Naive B cell (primary cell): ENCODE measurements around the gene RB1. TPM values are rescaled to one million over a fixed set of nuclear protein-coding genes. Genes with fewer than 3 reads are reported as not detected.
"Not testable (repeated sequence)": the region's sequence is repeated elsewhere in the genome, so short reads cannot be mapped to it uniquely, and the experiment has no call there.

Experiments
- ATAC-seq, 2 donors: fragments of 150-1000 bp; cut with Tn5 transposase; 2 replicates each; pipeline ENCODE4 v1.10.0; 2021; ENCODE audit warnings: low read depth in 2 of 2, mild to moderate bottlenecking in 2 of 2, moderate library complexity in 2 of 2
- DNase-seq: peaks from one replicate; pipeline ENCODE4 v3.0.0; 2022
- H3K27ac Mint-ChIP-seq, 6 donors: one replicate each; pipeline ENCODE4 v1.8.0; 2020 to 2022; ENCODE audit warnings: mild to moderate bottlenecking in 6 of 6, mixed read lengths in 6 of 6, moderate library complexity in 5 of 6, inconsistent platforms in 2 of 6
- H3K27me3 Mint-ChIP-seq, 3 donors: one replicate each; pipeline ENCODE4 v1.8.0; 2021 to 2022; ENCODE audit warnings: mixed read lengths in 3 of 3, mild to moderate bottlenecking in 1 of 3
- H3K36me3 Mint-ChIP-seq, 2 donors: one replicate each; pipeline ENCODE4 v1.8.0; 2020 to 2022; ENCODE audit warnings: mixed read lengths in 2 of 2, inconsistent platforms in 1 of 2, mild to moderate bottlenecking in 1 of 2
- H3K4me1 Mint-ChIP-seq, 3 donors: one replicate each; pipeline ENCODE4 v1.8.0; 2020 to 2022; ENCODE audit warnings: mixed read lengths in 3 of 3, inconsistent platforms in 1 of 3, mild to moderate bottlenecking in 1 of 3, moderate library complexity in 1 of 3
- H3K4me3 Mint-ChIP-seq, 8 donors: one replicate each; pipeline ENCODE4 v1.8.0; 2020 to 2022; ENCODE audit warnings: mild to moderate bottlenecking in 8 of 8, mixed read lengths in 8 of 8, moderate library complexity in 8 of 8, inconsistent platforms in 2 of 8
- H3K9me3 Mint-ChIP-seq, 7 donors: one replicate each; pipeline ENCODE4 v1.8.0; 2020 to 2022; ENCODE audit warnings: mixed read lengths in 7 of 7, mild to moderate bottlenecking in 5 of 7, inconsistent platforms in 2 of 7, moderate library complexity in 1 of 7
- polyA plus RNA-seq, 6 donors: library from polyadenylated mRNA; unstranded; fragments of 300-500 nt; fragmentation: Illumina TruSeq; gene quantifications; one replicate each; pipeline ENCODE4 v1.2.3, GENCODE V29; 2021; ENCODE audit warnings: low read depth in 6 of 6

The RB1 gene
- polyA plus RNA-seq, 6 donors from 2014 or later = 68.0 to 99.7 (median 80.5) TPM

- no peak for ATAC-seq
- Mint-ChIP-seq H3K36me3 (peaks cover 30 to 44% of the 10 kb centered on the region in 2 donors), H3K27me3 (no peaks in the 10 kb centered on the region), H3K9me3 (peaks cover 0 to 23% (median 18%) of the 10 kb centered on the region in 7 donors), H3K4me3 (peak overlapping the region in 4 of 8 donors; percentile 9 to 83 (median 23)), H3K4me1 (peaks cover 36 to 51% (median 41%) of the 10 kb centered on the region in 3 donors), H3K27ac (peak overlapping the region in 2 of 6 donors; percentile 47 to 78)
- DNase-seq = no peak
Observed at GRCh38 chr13:48322294-48322693, 18.7 kb downstream of the RB1 start.

GRCh38 chr13:48333976-48334375, 30.4 kb downstream of the RB1 start:
- no peaks in the 10 kb centered on the region for H3K27me3 Mint-ChIP-seq
- H3K36me3 Mint-ChIP-seq = peaks cover 14 to 27% of the 10 kb centered on the region in 2 donors
- peaks cover 24 to 38% (median 31%) of the 10 kb centered on the region in 3 donors for H3K4me1 Mint-ChIP-seq
- H3K27ac Mint-ChIP-seq = peak overlapping the region in 3 of 6 donors; percentile 8 to 60 (median 58)
- H3K4me3 Mint-ChIP-seq = no peak overlapping the region
- ATAC-seq (no peak), DNase-seq (no peak)
- peaks cover 0 to 8% (median 3%) of the 10 kb centered on the region in 7 donors for H3K9me3 Mint-ChIP-seq

GRCh38 chr13:48334534-48335127, 31.1 kb downstream of the RB1 start:
- ATAC-seq (peak; percentile 69 to 70), DNase-seq (peak; percentile 32)
- no peak overlapping the region for H3K4me3 Mint-ChIP-seq
- peak overlapping the region in 2 of 6 donors; percentile 38 to 58 for H3K27ac Mint-ChIP-seq
- H3K4me1 Mint-ChIP-seq = peaks cover 24 to 38% (median 31%) of the 10 kb centered on the region in 3 donors
- peaks cover 14 to 24% of the 10 kb centered on the region in 2 donors for H3K36me3 Mint-ChIP-seq
- H3K27me3 Mint-ChIP-seq = no peaks in the 10 kb centered on the region
- H3K9me3 Mint-ChIP-seq = peaks cover 0 to 11% (median 3%) of the 10 kb centered on the region in 7 donors

GRCh38 chr13:48339198-48339597, 35.6 kb downstream of the RB1 start:
- Mint-ChIP-seq H3K4me1 (peaks cover 7 to 24% (median 13%) of the 10 kb centered on the region in 3 donors), H3K9me3 (peaks cover 0 to 12% (median 3%) of the 10 kb centered on the region in 7 donors), H3K36me3 (peaks cover 14% of the 10 kb centered on the region in 2 donors)
- H3K4me3 Mint-ChIP-seq, H3K27me3 Mint-ChIP-seq, DNase-seq, ATAC-seq, H3K27ac Mint-ChIP-seq: not testable (repeated sequence)

GRCh38 chr13:48344264-48344663, 40.7 kb downstream of the RB1 start:
- ATAC-seq = no peak
- peak overlapping the region in 1 of 6 donors; percentile 60 for H3K27ac Mint-ChIP-seq
- no peak for DNase-seq
- no peak overlapping the region for H3K4me3 Mint-ChIP-seq
- H3K4me1 Mint-ChIP-seq = peaks cover 0 to 14% (median 4%) of the 10 kb centered on the region in 3 donors
- H3K9me3 Mint-ChIP-seq = peaks cover 0 to 4% (median under 1%) of the 10 kb centered on the region in 7 donors
- H3K27me3 Mint-ChIP-seq = no peaks in the 10 kb centered on the region
- peaks cover 18 to 31% of the 10 kb centered on the region in 2 donors for H3K36me3 Mint-ChIP-seq

- Mint-ChIP-seq H3K4me3 (no peak overlapping the region), H3K27ac (peak overlapping the region in 1 of 6 donors; percentile 2), H3K9me3 (peaks cover 2 to 25% (median 11%) of the 10 kb centered on the region in 7 donors), H3K36me3 (peaks cover 40 to 50% of the 10 kb centered on the region in 2 donors), H3K27me3 (no peaks in the 10 kb centered on the region), H3K4me1 (peaks cover 0 to 14% (median 4%) of the 10 kb centered on the region in 3 donors)
- ATAC-seq (no peak), DNase-seq (no peak)
Observed at GRCh38 chr13:48346583-48346982, 43.0 kb downstream of the RB1 start.

GRCh38 chr13:48349525-48349924, 46.0 kb downstream of the RB1 start:
- Mint-ChIP-seq H3K27ac (no peak overlapping the region), H3K9me3 (peaks cover 10 to 53% (median 30%) of the 10 kb centered on the region in 7 donors), H3K27me3 (no peaks in the 10 kb centered on the region), H3K4me3 (no peak overlapping the region), H3K4me1 (peaks cover 0 to 12% (median 0%) of the 10 kb centered on the region in 3 donors), H3K36me3 (peaks cover 62 to 70% of the 10 kb centered on the region in 2 donors)
- no peak for DNase-seq
- no peak for ATAC-seq

- H3K4me1 Mint-ChIP-seq = peaks cover 0 to 15% (median 0%) of the 10 kb centered on the region in 3 donors
- no peaks in the 10 kb centered on the region for H3K27me3 Mint-ChIP-seq
- no peak overlapping the region for H3K4me3 Mint-ChIP-seq
- DNase-seq = no peak
- peaks cover 59 to 60% of the 10 kb centered on the region in 2 donors for H3K36me3 Mint-ChIP-seq
- peaks cover 16 to 60% (median 33%) of the 10 kb centered on the region in 7 donors for H3K9me3 Mint-ChIP-seq
- ATAC-seq = no peak
- H3K27ac Mint-ChIP-seq = no peak overlapping the region
Observed at GRCh38 chr13:48353590-48353989, 50.0 kb downstream of the RB1 start.

- Mint-ChIP-seq H3K4me1 (peaks cover 0 to 15% (median 0%) of the 10 kb centered on the region in 3 donors), H3K27ac (peak overlapping the region in 2 of 6 donors; percentile 65 to 87), H3K36me3 (peaks cover 49 to 51% of the 10 kb centered on the region in 2 donors), H3K9me3 (peaks cover 10 to 45% (median 32%) of the 10 kb centered on the region in 7 donors)
- H3K27me3 Mint-ChIP-seq, DNase-seq, ATAC-seq, H3K4me3 Mint-ChIP-seq: not testable (repeated sequence)
Observed at GRCh38 chr13:48355524-48355923, 52.0 kb downstream of the RB1 start.

- H3K27me3 Mint-ChIP-seq = no peaks in the 10 kb centered on the region
- H3K4me3 Mint-ChIP-seq = no peak overlapping the region
- peaks cover 39 to 42% of the 10 kb centered on the region in 2 donors for H3K36me3 Mint-ChIP-seq
Observed at GRCh38 chr13:48356750-48357149, 53.2 kb downstream of the RB1 start.

GRCh38 chr13:48369988-48370387, 66.4 kb downstream of the RB1 start:
- Mint-ChIP-seq H3K4me3 (no peak overlapping the region), H3K27ac (peak overlapping the region in 1 of 6 donors; percentile 70), H3K27me3 (no peaks in the 10 kb centered on the region), H3K9me3 (peaks cover 0 to 5% (median 3%) of the 10 kb centered on the region in 7 donors), H3K36me3 (peaks cover 36 to 47% of the 10 kb centered on the region in 2 donors), H3K4me1 (peaks cover 3 to 25% (median 11%) of the 10 kb centered on the region in 3 donors)
- no peak for ATAC-seq
- DNase-seq = no peak

More at GRCh38 chr13:48356750-48357149, 53.2 kb downstream of the RB1 start:
- ATAC-seq (no peak), DNase-seq (no peak)
- Mint-ChIP-seq H3K4me1 (peaks cover 0 to 15% (median 0%) of the 10 kb centered on the region in 3 donors), H3K9me3 (peaks cover 7 to 34% (median 23%) of the 10 kb centered on the region in 7 donors), H3K27ac (peak overlapping the region in 1 of 6 donors; percentile 54)

GRCh38 chr13:48370815-48371214, 67.3 kb downstream of the RB1 start:
- no peak for ATAC-seq
- Mint-ChIP-seq H3K36me3 (peaks cover 30 to 48% of the 10 kb centered on the region in 2 donors), H3K27ac (peak overlapping the region in 3 of 6 donors; percentile 17 to 74 (median 57)), H3K4me1 (peaks cover 3 to 25% (median 11%) of the 10 kb centered on the region in 3 donors), H3K27me3 (no peaks in the 10 kb centered on the region), H3K4me3 (no peak overlapping the region), H3K9me3 (peaks cover 0 to 6% (median 3%) of the 10 kb centered on the region in 7 donors)
- no peak for DNase-seq

- ATAC-seq (no peak), DNase-seq (no peak)
- Mint-ChIP-seq H3K4me1 (peaks cover 5 to 7% (median 5%) of the 10 kb centered on the region in 3 donors), H3K27me3 (no peaks in the 10 kb centered on the region), H3K36me3 (peaks cover 20 to 33% of the 10 kb centered on the region in 2 donors), H3K9me3 (peaks cover 0 to 4% (median 3%) of the 10 kb centered on the region in 7 donors), H3K4me3 (no peak overlapping the region), H3K27ac (no peak overlapping the region)
Observed at GRCh38 chr13:48377857-48378256, 74.3 kb downstream of the RB1 start.

- peaks cover 5 to 13% (median 9%) of the 10 kb centered on the region in 3 donors for H3K4me1 Mint-ChIP-seq
- no peak overlapping the region for H3K4me3 Mint-ChIP-seq
- ATAC-seq = no peak
- DNase-seq = no peak
- H3K27me3 Mint-ChIP-seq = no peaks in the 10 kb centered on the region
- H3K9me3 Mint-ChIP-seq = no peaks in the 10 kb centered on the region
- H3K27ac Mint-ChIP-seq = peak overlapping the region in 1 of 6 donors; percentile 44
- peaks cover 8 to 34% of the 10 kb centered on the region in 2 donors for H3K36me3 Mint-ChIP-seq
Observed at GRCh38 chr13:48380581-48380980, 77.0 kb downstream of the RB1 start.
